Left renal cortex interstitium (tissue), 4 donors: Measurements from ENCODE around the gene WDFY2. TPM values are rescaled to one million over a fixed set of nuclear protein-coding genes. Genes with fewer than 3 reads are reported as not detected.
"Not testable (repeated sequence)": the region's sequence is repeated elsewhere in the genome, so short reads cannot be mapped to it uniquely, and the experiment has no call there.

Source experiments
- DNase-seq, 4 donors: peaks; one replicate each; pipeline ENCODE4 v3.0.0-alpha.2; 2013; ENCODE audit warnings: low read depth in 4 of 4, low spot score in 2 of 4, missing footprints in 1 of 4
- polyA plus RNA-seq, 4 donors: library from polyadenylated mRNA; unstranded; fragments of 120-200 nt; gene quantifications; one replicate each; pipeline ENCODE4 v1.2.1, GENCODE V29; 2013; ENCODE audit not compliant: insufficient read length in 4 of 4

Gene WDFY2
- polyA plus RNA-seq, 4 donors: 10.7 to 20.4 (median 14.9) TPM

- no peak for DNase-seq
Observed at GRCh38 chr13:51628059-51628852, 44.0 kb downstream of the WDFY2 start.

DNA sequence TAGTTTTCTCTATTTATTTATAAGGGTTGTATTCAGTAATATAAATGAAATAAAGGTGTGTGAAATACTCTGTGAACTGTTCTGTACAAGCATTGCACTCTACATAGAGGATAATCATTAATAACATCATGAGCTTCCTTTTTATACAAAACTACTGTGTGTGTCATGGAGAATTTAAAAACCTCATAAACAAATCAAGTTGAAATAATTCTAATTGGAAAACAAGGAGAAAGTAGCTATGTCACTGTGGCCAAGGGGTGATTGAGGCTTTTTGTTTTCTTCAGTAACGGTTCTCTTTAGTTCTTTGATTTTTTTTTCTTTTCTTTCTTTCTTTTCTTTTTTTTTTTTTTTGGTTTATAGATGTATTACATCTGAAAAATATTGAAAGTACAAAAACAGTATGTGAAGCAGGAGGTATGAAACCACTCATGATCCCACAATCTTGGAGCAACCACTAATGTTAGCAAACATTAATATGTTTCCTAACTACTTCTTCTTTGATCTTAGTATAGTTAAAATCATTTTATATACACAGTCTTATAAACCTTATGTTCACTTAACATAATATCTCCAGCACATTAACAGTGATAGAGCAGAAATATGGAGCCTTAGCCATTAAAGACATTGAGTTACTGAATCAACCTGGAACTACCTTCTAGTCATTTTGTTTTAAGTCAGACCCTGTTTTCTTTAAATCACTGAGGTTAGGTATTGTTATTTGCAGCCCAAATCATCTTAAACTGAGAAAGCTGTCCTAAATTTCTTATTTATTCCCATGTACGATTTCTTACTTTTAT, 45.4 kb downstream of the WDFY2 start:
- no peak for DNase-seq

DNA sequence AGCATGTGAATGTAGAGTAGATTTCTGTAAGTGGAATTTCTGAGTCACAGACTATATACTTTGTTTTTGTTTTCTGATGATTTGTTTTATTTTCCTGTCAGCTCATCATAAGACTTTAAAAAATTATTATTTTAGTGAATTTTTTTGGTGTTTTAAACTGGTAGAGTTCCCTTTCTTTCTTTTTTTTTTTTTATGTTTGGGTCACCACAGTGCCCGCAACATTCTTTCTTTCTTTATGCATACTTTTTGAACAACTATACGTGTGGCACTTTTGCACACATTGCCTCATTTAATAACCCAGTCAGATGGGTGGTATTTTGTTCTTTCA, 46.0 kb downstream of the WDFY2 start:
- DNase-seq: no peak

GRCh38 chr13:51632591-51633362, 48.5 kb downstream of the WDFY2 start:
- no peak for DNase-seq

DNA sequence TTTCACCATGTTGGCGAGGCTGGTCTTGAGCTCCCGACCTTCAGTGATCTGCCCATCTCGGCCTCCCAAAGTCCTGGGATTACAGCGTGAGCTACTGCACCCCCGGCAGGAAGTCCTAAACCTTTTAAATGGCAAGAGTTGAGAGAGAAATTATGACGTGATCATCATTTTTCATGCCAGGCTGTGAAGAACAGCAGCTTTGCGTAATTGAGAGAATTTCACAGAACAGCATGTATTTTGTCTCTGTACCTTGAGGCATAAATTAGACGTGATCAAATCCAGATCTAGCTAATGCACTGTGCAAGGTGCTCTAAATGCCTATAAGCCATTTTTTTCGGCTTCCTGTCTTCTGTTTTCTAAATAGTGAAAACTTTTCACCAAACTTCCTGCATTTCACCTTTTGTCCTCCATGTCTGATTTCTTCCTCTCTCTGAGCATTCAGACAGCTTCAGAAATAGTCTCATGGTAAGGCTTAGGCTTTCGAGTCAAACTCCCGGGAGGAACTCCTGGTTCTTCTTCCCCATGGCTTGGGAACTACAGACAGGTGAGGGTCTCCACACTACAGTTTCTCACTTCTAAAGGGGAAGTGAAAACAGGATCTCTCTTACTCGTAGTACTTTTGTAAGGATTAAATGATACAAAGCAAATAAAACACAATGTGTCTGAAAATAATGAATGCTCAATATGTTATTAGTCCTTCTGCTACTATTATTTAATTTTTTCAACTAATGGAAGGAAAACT, 51.0 kb downstream of the WDFY2 start:
- no peak for DNase-seq

- no peak for DNase-seq
Observed at GRCh38 chr13:51636349-51636890, 52.2 kb downstream of the WDFY2 start.

GRCh38 chr13:51637852-51638215, 53.6 kb downstream of the WDFY2 start:
- DNase-seq: no peak

DNA sequence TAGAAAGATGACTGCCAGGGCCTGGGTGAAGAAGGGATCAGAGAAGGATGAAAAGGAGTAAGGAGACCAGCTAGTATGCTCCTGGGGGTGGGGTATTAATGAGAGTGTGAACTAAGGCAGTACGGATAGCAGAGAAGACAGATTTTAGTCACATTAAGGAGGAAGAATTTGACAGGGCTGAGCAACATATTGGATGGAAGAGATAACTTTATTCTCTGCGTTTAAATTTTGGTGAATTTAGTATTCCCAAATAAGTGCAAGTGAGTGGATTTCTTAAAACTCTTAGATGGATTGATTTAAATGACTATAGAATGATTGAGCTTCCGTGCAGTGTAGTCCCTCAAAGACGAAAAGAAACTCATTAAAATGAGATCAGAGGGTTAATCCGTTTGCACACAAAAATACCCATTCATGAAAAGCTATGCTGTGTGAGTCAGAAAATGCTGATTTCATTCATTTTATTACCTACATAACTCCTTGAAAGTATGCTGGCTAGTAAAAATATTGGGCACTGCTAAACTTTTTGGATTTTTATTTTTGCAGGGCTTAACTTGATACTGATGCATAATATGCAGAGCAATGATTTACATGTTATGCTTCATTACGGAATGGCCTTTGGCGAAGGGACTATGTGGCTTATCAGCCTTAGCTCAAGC, 54.1 kb downstream of the WDFY2 start:
- DNase-seq: no peak

DNA sequence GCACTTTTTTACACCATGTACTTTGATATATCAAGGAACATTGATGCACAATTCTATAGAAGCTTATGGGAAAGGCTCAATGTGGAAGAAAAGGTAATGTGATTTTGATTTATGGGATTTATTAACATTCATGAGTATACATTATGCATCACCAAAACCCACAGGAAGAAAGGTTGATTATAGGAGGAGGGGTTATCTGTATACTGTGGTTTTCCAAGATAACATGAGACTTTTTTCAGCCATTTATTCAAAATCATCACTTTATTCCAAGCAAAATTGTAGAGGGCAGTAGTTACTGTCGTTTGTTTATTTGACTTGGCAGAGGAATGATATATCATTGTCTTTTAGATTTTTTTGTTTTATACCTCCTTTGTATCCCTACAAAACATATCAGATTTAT, 54.9 kb downstream of the WDFY2 start:
- DNase-seq: no peak

GRCh38 chr13:51640696-51641095, 56.4 kb downstream of the WDFY2 start:
- not testable (repeated sequence) for DNase-seq

GRCh38 chr13:51643105-51643881, 59.0 kb downstream of the WDFY2 start:
- no peak for DNase-seq

DNA sequence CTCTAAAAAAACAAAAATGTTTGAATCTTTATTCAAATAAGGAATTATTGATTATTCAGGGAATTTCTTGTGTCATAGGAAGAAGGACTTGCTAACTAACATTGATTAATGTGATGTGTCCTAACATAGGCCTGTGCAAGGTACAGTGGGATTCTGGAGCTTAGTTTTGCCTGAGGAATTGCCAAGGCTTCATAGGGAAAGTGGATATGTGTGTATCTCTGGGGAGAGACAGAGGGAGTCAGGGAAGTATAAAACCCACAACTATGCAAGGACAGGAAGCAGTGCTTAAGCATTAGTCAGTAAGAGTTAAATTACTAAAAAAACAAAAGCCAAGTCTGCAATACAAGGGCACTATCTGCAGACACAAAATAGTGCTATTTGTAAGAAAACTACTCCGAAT, 59.6 kb downstream of the WDFY2 start:
- DNase-seq: no peak

DNA sequence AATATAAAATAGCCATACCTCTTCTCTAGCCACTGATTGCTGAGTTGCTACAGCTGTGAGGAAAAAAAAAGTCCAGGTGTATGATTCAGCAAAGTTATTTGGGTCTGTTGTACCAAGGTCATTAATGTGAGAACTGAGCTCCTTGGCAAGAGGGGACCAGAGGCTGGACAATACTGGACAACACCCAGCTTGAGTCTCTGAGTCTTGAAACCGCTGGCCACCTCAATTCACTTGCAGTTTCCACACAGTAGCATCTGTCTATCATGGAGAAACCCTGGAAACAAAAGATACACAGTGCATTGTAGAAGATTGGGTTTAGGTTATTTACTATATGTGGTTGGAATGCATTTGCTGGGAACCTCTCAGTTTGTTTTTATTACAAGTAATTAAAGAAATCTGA, 60.4 kb downstream of the WDFY2 start:
- no peak for DNase-seq

- no peak for DNase-seq
Observed at GRCh38 chr13:51645154-51645650, 60.9 kb downstream of the WDFY2 start.

DNA sequence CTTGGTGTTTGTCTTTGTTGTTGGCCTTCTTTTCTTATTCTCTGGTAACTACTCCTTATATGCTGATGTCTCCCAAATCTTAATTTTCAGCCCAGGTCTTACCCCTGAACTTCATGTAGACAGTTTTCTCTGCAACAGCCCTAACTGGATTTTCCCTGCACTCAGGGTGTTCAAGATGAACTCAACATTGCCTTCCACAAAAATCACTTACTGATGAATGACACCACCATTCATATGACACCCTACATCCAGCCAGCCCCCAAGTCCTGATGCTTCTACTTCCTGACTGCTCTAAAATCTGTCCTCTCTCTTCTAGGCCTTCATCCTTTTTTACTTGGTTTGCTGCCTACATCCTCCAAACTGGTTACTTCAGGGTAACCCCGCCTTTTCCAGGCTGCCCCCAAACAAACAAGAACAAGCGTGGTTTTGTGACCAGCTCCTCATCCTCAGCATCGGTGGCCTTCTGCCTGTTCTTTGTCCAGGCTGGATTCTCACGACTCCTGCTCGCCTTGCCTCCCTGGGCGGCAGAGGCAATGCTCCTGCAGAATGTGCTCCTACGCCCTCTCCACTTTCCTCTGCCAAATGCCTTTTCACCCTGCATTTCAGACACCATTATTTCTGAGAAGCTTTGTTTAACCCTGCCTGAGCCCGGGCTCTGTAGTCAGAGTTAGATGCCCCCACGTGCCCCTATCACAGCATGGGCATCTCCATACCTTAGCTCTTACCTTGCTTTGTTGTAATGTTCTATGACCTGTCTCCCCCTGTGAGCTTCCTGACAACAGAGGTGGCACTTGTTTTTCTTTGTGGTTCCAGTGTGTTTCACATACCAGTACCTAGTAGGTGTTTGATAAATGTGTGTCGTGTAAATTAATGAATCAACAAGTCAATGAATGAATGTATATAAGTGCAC, 61.8 kb downstream of the WDFY2 start:
- no peak for DNase-seq

- no peak for DNase-seq
Observed at GRCh38 chr13:51647067-51647466, 62.8 kb downstream of the WDFY2 start.

DNA sequence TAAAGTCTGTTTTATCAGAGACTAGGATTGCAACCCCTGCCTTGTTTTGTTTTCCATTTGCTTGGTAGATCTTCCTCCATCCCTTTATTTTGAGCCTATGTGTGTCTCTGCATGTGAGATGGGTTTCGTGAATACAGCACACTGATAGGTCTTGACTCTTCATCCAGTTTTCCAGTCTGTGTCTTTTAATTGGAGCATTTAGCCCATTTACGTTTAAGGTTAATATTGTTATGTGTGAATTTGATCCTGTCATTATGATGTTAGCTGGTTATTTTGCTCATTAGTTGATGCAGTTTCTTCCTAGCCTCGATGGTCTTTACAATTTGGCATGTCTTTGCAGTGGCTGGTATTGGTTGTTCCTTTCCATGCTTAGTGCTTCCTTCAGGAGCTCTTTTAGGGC, 67.9 kb downstream of the WDFY2 start:
- not testable (repeated sequence) for DNase-seq
